Measurements from ENCODE around the gene ZNF24. TPM values are rescaled to one million over a fixed set of nuclear protein-coding genes. Genes with fewer than 3 reads are reported as not detected.

ZNF24 gene
- total and polyA plus RNA-seq, 2 experiments from 2014 or later = 52.4 to 75.2 TPM

GRCh38 chr18:35283923-35284794 is 60.1 kb downstream of the ZNF24 start:
- Histone ChIP-seq H4K20me1 (replicated peaks; ENCODE audit: insufficient read depth) (no peaks in the 10 kb centered on the region), H3K79me2 (replicated peaks; ENCODE audit: insufficient read depth) (peaks cover 46% of the 10 kb centered on the region), H3K27me3 (ENCODE audit: insufficient read depth) (no peaks in the 10 kb centered on the region), H3K9me2 (ENCODE audit: insufficient read depth) (0 out of 2 replicates have a peak, but pooled peaks cover 5% of the 10 kb centered on the region), H2AFZ (no peak overlapping the region), H3K36me3 (ENCODE audit: insufficient read depth) (peaks cover 2% of the 10 kb centered on the region), H3F3A (replicated peaks; ENCODE audit: low read depth) (peaks cover 1% of the 10 kb centered on the region; the same call in 1 of the 2 replicates), H3K4me3 (no peak overlapping the region), H3K4me2 (no peak overlapping the region), H3K27ac (ENCODE audit: low read depth) (no peak overlapping the region), H3K4me1 (ENCODE audit: insufficient read depth) (peaks cover 3% of the 10 kb centered on the region)
- Mint-ChIP-seq H3K4me1 (peaks cover under 1% of the 10 kb centered on the region; the same call in 2 of the 3 replicates), H3K27ac (no peak overlapping the region), H3K36me3 (ENCODE audit: low read depth) (peaks cover 77% of the 10 kb centered on the region), H3K27me3 (ENCODE audit: insufficient read depth, low read depth, poor library complexity) (peaks cover 2% of the 10 kb centered on the region), H3K9me3 (peaks cover 64% of the 10 kb centered on the region), H3K4me3 (no peak overlapping the region)
- ATAC-seq = no peak
- TF ChIP-seq ZNF331 (CRISPR knock-in tag; IDR thresholded peaks at IDR 0.05; ENCODE audit: low read depth) (no peak), ZNF114 (CRISPR knock-in tag; IDR thresholded peaks at IDR 0.05) (no peak), CTCF (conservative IDR thresholded peaks at IDR 0.05; ENCODE audit: low read depth in 2 of 2) (no peak), JUNB (IDR thresholded peaks at IDR 0.05; ENCODE audit: unreplicated experiment) (no peak), NANOG (IDR thresholded peaks at IDR 0.05; ENCODE audit: borderline replicate concordance) (no peak), STAT1 (IDR thresholded peaks at IDR 0.05; ENCODE audit: unreplicated experiment) (no peak), CREB1 (CRISPR knock-in tag; IDR thresholded peaks at IDR 0.05; ENCODE audit: low read depth) (no peak), POLR2AphosphoS5 (IDR thresholded peaks at IDR 0.05; ENCODE audit: low read depth) (no peak), ETS1 (IDR thresholded peaks at IDR 0.05) (no peak), REST (IDR thresholded peaks at IDR 0.05; ENCODE audit: unreplicated experiment) (no peak)
- peak; percentile 32 for DNase-seq (ENCODE audit: low spot score)
